GM12878 (cell line): ENCODE results near the gene SUGCT.

Source experiments
- BHLHE40 ChIP-seq, 2 experiments: fragments of 450-650 bp in 1 of 2; IDR thresholded peaks; 2 replicates each; pipeline ENCODE4 v1.6.1; 2011 to 2017; ENCODE audit warnings: low read depth in 2 of 2, borderline replicate concordance in 1 of 2, improper control_type of control experiment in 1 of 2, low read length in 1 of 2, mild to moderate bottlenecking in 1 of 2
- CEBPB ChIP-seq, 2 experiments: fragments of 150-350 bp in 1 of 2; IDR thresholded peaks; 2 replicates each; pipeline ENCODE4 v1.6.1; 2012 to 2014; ENCODE audit warnings: low read depth in 2 of 2, low read length in 2 of 2, borderline replicate concordance in 1 of 2, inconsistent platforms in 1 of 2
- CTCF ChIP-seq, 3 experiments: IDR thresholded peaks in 2 of 3; conservative IDR thresholded peaks in 1 of 3; 2 replicates each; pipeline ENCODE4 v1.5.1; 2011; ENCODE audit warnings: low read depth in 3 of 3, low read length in 3 of 3, mild to moderate bottlenecking in 3 of 3, control low read depth in 2 of 3, moderate library complexity in 2 of 3, inconsistent platforms in 1 of 3, mixed read lengths in 1 of 3; ENCODE audit not compliant: control insufficient read depth in 2 of 3, insufficient read depth in 1 of 3; ENCODE audit errors: extremely low read depth in 1 of 3
- DPF2 ChIP-seq: fragments of 450-650 bp; IDR thresholded peaks from 2 replicates; pipeline ENCODE4 v1.6.1; 2017; ENCODE audit warnings: mild to moderate bottlenecking
- MTA2 ChIP-seq: fragments of 450-650 bp; IDR thresholded peaks from 2 replicates; pipeline ENCODE4 v1.6.1; 2016; ENCODE audit warnings: low read depth, mild to moderate bottlenecking, moderate library complexity
- POLR2A ChIP-seq: IDR thresholded peaks from 2 replicates; pipeline ENCODE4 v1.6.1; 2011; ENCODE audit warnings: low read depth, mild to moderate bottlenecking, low read length
- SIN3A ChIP-seq: IDR thresholded peaks from 2 replicates; pipeline ENCODE4 v1.6.1; 2012; ENCODE audit warnings: low read depth, low read length, improper control_type of control experiment
- TAF1 ChIP-seq: IDR thresholded peaks from 2 replicates; pipeline ENCODE4 v1.6.1; 2011; ENCODE audit warnings: mild to moderate bottlenecking, low read depth, low read length, borderline replicate concordance
- ZBTB4 ChIP-seq: fragments of 450-650 bp; formaldehyde crosslinking; IDR thresholded peaks from 2 replicates; pipeline ENCODE4 v1.4.0; 2022; ENCODE audit warnings: mild to moderate bottlenecking, moderate library complexity
- ZNF274 ChIP-seq: IDR thresholded peaks from one replicate; pipeline ENCODE4 v1.8.0; 2011; ENCODE audit not compliant: insufficient read length, insufficient read depth

GRCh38 chr7:40845943-40846342 lies 711.1 kb downstream of the SUGCT start:
- no peak for TF ChIP-seq MTA2
- no peak for TF ChIP-seq CTCF (IDR thresholded peaks at IDR 0.05 in 2 of 3, conservative IDR thresholded peaks at IDR 0.05 in 1 of 3; ENCODE audit: control insufficient read depth in 2 of 3, extremely low read depth in 1 of 3, insufficient read depth in 1 of 3, low read depth in 3 of 3, low read length in 3 of 3)
- TF ChIP-seq POLR2A = no peak
- TF ChIP-seq ZNF274 = no peak
- TF ChIP-seq DPF2 = no peak
- no peak for TF ChIP-seq TAF1
- no peak for TF ChIP-seq SIN3A
- TF ChIP-seq ZBTB4 (CRISPR knock-in tag) = no peak
- no peak for TF ChIP-seq CEBPB (IDR thresholded peaks at IDR 0.05; ENCODE audit: borderline replicate concordance in 1 of 2, low read depth in 2 of 2, low read length in 2 of 2)
- TF ChIP-seq BHLHE40 (IDR thresholded peaks at IDR 0.05; ENCODE audit: borderline replicate concordance in 1 of 2, low read depth in 2 of 2, low read length in 1 of 2) = no peak
